EH (cell line): ENCODE measurements around the gene GAD2.

Source experiments
- DNase-seq: peaks from one replicate; pipeline ENCODE4 v3.0.0-alpha.2; 2015; ENCODE audit warnings: low read depth

GAD2 gene

DNA sequence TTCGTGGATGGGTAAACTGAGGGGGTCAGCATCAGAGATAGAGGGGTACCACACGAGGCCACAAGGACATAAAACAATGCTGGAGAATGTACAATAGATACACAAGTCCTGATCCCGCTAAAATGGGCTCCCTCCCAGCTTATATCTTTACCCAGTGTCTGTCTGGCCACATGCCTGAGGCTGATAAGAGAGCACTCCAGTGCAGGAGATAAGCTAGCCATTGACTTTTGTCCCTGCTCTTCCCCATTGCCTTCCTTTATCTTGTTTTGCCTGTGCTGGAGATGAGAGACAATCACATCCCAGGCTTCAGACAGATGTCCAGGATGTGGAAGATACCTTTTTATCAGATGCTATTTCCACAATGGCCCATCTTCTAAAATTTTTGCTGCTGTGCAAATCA, 6.0 kb downstream of the GAD2 start:
- DNase-seq = no peak

DNA sequence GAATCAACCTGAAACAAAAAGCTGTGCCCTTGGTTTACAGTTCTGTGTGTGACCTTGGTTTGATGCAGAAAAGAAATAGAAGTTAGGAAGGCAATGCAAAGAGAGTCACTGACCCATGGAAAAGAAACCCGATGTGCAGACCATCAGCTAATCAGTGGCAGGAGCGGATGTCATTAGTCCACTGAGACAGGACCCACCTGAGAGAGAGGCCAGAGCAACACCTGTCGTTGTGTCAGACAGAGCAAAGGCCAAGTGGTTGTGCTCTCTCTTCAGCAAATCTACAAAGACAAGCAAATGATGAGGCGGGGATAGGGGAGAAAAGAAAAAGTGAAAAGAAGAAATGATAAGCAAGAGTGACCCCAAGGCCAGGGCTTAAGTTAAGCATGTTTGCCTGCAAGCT, 8.7 kb downstream of the GAD2 start:
- DNase-seq = no peak

DNA sequence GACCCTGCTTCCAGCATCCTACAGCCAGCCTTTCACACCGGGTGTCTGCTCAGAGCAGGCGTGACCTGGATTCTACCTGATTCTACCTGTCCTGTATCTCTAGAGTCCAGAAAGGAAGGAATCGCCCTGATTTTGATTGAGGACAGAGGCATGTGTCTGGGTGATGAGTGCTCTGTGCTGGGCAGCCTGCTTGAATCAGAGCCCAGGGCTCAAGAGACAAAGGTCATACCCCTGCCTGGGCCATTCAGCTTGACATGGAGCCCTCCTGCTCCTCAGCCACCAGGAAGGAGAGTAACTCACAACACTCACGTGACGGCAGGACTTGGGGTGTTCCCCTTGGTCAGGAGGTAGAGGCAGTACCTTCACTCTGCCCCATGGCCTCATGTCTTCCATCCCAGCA, 11.2 kb downstream of the GAD2 start:
- DNase-seq = no peak

DNA sequence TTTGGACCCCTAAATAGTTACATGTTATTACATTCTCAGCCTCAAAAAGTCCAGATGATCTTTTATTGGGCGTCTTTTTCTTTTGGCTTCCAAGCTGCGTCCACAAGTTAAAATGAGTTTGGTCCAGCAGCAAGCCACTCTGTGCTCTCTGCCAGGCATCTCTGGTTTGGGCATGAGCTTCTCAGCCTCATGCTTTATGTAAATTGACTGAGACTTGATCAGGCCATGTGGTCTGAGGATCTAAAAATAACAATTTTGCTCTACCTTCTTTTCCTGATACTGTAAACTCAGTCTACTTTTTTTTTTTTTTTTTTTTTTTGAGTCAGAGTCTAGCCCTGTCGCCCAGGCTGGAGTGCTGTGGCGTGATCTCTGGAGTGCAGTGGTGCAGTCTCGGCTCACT, 15.6 kb downstream of the GAD2 start:
- DNase-seq = no peak

DNA sequence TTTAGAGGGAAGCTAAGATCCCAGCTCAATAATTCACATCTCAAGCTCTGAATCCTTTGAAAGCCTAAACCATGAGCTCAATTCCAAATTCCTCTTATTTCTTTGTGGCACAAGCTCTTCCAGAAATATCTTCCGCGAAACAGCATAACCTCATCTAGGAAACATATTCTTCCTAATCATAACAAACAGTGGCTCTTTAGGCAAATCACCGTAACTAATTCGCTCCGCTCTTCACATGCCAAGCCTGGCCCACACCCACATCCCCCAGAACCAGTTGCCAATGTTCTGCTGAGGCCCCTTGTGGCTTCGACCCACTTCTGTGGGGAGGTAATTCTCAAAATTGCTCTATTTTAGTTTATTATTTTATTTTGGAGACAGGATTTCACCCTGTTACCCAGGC, 19.2 kb downstream of the GAD2 start:
- DNase-seq = no peak

DNA sequence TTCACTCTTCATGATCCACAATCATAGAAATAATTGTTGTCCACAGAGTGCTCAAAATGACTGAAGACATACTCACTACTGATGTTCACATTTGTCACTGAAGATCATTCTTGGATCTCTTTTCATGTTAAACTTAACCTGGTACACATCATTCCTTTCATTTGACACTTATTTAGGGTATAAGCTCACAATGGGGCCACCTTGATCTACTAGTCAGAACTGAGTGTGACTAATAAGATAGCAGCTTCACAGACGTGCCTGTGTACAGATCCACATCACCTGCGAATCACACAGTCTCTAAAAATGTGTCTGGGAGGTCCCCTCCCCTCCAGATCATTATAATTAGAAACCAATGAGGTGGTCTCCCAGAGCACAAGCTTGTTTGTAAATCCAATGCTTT, 21.8 kb downstream of the GAD2 start:
- no peak for DNase-seq

DNA sequence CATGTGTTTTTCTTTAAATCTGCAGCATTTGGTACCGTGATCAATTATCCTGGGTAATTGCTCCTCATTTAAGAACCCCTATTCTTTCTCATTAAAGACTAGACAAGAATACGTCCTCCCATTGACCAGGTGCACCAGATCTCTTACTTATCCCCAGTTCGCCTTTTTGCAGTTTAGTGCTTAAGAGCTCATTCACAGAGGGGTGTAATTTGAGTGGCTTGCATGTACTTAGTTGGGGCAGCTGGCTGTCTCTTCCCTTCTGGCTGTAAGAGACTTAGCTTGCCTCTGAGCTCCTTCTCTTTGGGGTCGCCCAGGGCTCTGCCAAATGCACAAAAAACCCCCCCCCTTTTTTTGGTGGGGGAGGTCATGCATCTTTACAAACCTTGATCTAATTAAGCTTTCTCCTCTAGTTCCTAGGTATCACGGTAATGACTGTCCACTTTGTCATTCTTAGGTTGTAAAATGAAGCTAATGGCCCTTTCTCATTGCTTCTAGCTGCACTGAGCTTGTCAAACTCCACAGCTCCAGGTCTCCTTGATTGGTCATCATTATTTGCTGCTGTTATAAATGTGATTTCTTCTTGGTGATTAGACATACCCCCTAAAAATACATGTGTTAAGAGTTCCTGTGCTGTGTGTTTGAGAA, 26.3 kb downstream of the GAD2 start:
- no peak for DNase-seq

DNA sequence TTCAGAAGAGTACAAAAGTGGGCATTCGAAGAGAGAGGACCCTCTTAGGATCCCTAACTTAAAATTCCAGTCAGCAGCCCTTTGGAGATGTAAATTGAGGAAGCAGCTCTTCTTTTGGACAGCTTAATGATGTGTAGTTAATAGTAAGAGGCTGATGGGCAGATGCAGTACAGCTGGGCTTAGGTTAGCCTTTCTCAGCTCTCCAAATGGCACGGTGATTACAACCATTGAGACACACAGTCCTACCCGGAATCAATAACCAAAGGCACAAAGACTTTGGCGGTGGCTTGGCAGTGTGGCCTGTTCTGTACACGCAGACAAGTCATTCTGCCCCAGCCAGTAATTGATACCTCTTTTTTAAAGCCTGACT, 26.8 kb downstream of the GAD2 start:
- DNase-seq = no peak

DNA sequence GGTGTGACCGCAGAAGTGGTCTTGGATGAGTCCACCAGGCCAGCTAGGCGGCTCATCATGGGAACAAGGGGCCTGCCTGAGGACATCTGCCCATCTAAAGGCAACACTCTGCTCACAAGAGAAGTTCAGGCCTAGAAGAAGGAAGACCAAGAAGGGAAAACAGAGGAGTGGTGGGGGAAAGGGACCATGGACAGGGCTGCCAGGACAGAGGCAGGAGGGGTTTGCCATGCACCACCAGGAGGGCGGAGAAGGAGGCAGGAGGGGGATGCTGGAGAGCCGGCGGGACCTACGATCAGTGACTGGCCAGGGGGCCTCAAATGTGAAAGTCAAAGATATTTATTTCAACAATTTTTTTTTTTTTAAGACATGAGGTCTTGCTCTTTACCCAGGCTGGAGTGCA, 33.1 kb downstream of the GAD2 start:
- no peak for DNase-seq

DNA sequence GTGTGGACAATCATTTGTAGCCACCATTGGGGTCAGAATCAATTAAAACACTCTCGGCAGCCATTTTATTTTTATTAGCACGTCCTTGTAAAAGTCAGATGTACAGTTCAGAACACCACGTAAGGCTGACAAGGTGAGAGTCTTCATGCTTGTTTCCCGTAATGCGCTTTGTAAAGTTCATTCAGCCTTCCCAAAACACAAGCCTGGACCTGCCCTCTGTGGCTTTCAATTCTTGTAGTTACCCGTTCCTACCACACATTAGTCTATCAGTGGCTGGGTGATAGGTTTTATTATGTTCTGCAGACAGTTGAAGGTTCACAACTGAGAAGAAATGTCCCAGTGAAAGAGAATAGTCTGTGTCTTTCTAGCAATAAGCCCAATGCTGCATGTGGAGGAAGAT, 35.4 kb downstream of the GAD2 start:
- DNase-seq = no peak

DNA sequence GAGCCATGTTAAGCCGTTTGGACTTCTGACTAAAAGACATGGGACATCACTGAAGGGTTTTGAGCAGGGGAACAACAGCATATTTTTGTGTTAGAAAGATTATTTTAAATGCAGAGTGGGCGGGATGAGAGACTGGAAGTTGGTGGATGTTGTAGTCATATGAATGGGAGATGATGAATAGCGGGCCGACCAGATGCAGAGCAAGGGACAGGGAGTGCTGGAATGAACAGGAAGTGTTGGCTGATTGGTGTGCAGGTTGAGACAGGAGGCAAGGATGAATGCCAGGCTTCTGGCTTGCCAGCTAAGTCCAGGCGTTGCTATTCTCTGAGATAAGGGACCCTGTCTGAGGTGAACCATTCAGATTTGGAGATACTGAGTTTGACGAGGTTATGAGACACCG, 38.0 kb downstream of the GAD2 start:
- no peak for DNase-seq

DNA sequence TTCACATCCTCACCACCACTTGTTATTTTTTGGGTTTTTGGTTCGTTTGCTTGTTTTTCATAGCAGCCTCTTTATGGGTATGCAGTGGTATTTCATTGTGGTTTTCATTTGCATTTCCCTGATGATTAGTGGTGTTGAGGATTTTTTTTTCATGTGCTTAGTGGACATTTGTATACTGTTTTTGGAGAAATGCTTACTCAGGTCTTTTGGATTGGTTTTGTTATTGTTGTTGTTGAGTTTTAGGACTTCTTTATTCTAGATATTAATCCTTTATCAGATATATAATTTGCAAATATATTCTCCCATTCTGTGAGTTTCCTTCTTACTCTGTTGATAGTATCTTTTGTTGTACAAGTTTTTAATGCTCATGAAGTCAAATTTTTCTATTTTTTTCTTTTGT, 42.8 kb downstream of the GAD2 start:
- no peak for DNase-seq

DNA sequence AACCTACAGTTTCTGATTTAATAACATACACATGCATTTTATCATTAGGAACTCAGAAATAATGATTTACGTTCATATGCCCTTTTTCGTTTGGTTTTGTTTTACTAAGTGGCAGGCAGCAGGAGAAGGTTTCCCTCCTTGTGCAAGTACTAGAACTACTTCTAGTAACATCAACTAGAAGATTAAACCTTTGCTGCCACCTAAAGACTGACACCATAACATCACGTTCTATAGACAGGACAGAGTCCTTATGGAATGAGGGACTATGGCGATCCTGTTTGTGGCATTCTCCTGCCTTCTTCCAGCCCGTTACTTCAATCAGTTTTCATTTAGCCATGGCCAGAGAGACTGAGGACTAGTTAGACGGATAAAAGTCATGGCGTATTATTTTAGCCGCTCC, 53.2 kb downstream of the GAD2 start:
- peak; percentile 41 for DNase-seq

DNA sequence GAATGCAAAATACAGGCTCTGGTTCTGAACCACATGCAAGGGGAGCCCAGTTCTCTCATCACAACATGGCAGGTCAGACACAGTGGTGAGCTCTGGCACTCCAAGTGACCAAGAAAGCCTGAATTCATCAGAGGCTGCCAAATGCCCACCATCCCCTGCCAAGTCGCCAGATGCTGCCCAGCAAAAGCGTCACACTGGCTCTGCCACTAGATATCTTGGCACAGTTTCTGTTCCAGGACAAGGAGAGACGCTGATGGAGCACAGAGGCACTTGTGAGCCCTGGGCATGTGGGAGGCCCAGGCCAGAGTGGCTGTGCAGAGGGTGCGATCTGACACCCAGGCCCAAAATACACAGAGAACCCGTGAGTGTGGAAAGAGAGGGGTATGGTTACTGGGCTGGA, 57.8 kb downstream of the GAD2 start:
- no peak for DNase-seq

DNA sequence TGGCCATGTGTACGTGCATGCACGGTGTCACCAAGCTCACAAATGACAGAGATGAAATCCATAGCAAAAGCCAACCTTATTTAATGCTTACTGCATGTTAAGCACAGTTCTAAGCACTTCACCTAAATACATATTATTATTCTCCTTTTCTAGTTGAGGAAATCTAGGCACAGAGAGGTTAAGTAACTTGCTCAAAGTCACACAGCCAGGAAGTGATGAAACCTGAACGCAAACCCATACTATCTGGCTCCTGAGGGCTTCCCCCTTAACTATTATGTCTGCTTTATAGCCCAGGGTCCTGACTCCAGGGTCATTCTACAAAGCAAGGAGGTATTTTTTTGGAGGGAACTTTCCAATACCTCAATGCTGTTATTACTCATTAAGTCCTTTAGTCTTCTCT, 61.7 kb downstream of the GAD2 start:
- no peak for DNase-seq

DNA sequence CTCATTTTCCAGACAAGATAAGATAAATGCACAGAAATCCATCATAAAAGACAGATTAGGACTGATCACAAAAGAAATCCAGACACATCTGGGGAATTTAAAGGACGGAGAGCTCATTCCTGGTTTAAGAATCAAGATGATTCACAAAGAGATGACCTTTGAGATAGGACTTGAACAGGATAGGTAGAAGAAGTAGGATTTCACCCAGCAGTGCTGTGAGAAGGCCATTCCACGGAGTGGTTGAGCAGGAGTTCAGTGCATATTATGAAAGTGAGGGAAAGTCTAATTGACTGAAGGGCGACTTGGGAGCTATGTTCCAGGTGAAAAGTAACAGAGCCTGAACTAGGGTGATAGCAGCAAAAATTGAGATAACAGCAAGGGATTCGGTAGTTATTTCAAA, 73.7 kb downstream of the GAD2 start:
- DNase-seq = no peak

DNA sequence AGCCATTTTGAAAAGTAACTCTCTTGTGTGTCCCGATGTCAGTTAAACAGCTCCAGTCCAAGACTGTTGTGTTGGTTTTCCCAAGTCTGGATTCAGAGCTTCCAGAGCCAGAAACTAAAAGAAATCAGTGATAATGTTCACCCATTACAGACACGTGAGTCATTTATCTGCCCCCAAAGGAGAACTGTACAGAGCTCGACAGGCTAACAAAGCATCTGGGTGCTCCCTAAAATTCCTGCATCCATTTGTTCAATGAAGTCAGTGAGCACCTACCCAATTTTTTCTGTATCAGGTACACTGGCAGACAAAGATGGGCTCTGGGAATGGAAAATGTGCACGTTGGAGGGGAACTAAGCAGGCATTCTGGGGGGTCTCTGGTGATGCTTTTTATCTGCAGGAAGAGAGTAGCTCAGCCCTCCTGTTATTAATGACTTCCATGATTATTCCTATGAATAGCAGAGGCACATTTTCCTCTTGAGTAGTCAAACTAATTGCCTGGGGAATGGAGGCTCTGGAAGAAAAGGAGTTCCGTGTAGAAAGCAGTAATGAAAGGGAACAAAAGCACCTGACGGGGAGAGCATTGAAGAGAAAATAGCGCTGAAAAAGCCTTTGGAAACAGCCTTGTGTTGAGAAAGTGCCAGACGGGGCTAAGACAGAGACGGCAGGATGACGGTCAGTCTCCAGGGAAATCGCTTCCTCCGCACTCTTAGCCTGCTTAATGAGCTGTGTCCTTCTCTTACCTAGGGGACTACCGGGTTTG, 75.3 kb downstream of the GAD2 start:
- no peak for DNase-seq

DNA sequence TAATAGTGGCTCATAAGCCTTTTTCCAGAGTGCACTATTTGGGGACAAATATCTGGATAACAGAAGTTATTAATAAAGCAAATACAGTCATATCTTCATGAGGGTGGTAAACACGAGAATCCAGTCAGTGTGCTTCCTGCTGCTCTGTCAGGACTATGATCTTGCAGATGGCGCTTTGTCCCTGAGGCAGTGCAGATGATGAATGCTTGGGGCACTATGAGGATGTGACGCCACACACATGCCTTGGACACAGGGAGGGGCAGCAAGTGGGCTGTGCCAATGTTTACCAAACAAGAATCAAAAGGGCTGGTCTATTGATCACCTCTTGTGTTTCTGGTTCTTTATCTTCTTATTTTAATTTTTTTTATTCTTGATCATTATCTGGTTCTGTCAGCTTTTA, 79.8 kb downstream of the GAD2 start:
- DNase-seq = no peak

DNA sequence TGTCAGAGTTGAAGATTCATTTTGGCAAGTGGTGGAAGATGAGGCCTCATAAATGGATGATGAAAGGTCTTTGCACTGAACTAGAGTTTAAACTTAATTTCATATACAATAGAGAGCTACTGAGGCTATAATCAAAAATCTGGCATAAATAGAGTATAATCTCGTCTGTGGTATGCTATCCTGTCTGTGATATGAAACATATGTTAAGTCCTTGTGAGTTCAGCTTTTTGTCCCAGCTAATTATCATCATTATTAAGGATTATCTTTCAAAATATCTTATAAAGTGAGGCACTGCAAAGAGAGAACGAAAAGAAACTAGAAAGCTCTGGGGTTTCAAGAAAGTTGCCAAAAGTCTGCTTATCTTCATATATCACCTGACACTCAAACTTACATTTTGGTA, 83.4 kb downstream of the GAD2 start:
- no peak for DNase-seq

DNA sequence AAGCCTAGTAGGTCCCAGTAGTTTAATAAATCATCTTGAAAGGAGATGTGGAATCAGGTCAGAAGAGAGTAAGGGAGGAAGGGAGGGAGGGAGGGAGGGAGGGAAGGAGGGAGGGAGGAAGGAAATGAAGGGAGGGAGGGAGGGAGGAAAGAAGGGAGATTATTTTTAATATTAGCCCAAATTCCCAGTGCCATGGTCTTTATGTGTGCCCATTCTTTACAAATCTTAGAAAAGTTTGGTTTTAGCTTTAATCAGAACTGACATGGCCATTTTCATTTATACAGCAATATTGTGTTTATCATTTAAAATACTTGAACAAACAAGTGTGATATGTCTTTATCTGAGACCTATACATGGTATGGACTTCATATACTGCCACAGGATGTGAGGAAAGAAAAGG, 86.8 kb downstream of the GAD2 start:
- no peak for DNase-seq

DNA sequence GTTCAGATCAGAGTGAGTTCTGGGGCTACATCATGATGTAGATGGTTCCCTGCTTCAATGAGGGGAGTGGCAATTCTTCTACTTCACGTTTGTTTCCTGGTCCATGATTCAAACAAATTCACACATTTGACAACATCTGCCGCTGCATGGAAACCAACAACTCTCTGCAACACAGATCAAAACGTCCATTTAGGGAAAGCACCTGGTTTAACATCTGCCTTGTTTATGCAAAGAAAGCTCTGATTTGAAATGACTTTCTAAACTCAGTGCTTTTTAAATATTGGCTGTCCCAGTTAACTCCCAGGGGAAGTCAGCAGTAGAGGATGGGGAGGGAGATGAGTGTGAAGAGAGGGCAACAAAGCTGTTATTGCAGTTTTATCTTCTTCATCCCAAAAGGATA, 93.8 kb downstream of the GAD2 start:
- DNase-seq = no peak

DNA sequence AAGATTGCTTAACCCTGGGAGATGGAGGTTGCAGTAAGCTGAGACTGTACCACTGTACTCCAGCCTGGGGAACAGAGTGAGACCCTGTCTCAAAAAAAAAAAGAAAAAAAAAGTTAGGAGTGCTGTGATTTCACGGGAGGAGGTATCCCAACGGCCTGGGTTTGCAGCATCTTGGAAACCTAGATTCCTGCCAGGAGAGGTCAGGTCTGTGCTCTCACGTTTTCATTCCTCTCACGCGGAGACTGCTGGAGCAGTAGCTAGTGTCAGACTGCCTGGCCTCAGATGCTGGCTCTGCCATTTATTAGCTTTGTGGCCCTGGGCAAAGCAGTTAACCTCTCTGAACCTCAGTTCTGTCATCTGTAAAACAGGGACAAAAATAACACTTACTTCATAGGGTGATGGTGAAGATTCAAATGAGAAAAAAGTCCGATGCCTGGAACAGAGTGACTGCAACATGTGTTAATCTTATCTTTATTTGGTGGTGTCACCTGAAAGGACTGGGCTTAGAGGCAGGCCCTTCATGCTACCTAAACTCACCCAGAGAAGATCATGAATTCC, 94.9 kb downstream of the GAD2 start:
- no peak for DNase-seq

DNA sequence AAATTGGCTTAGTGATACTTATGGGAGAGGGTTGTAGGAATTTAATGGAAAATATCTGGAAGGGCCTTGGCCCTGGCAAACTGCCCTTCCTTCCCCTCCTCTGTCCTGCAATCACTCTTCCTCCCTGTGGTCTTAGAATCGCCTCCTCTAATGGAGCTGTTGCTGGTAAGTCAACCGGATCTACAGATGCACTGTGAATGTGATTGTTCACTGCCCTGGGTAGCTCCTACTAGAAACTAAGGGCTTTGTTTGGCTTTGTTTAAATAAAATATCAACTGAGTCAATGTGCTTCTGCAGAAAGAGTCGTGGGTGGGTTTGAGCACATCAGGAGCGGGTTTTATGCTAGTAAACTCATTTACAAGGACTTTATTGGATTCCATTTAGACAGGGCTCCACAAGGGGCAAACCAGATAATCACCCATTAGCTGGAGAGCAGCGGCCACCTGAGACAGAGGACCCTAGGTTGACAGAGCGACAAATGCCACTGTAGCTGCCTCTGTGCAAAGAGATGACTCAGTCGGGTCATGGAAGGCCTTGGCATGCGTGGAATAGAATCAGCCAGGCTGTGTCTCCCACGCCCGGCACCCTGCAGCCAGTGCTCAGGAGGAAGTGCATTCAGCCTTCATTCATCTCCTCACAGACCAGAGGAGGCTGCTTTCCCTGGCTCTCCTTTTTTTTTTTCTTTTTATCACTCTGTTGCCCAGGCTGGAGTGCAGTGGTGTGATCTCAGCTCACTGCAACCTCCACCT, 97.9 kb downstream of the GAD2 start:
- DNase-seq = no peak
